GM15510 (cell line): Measurements from ENCODE around the gene GALNT9.

ENCODE experiments used
- POLR2A ChIP-seq: IDR thresholded peaks from 3 replicates; pipeline ENCODE4 v1.6.1; 2011; ENCODE audit warnings: borderline replicate concordance; ENCODE audit not compliant: insufficient read length; ENCODE audit errors: extremely low read depth

GALNT9 gene

GRCh38 chr12:132327336-132328171 lies 1.8 kb downstream of the GALNT9 start:
- no peak for TF ChIP-seq POLR2A

DNA sequence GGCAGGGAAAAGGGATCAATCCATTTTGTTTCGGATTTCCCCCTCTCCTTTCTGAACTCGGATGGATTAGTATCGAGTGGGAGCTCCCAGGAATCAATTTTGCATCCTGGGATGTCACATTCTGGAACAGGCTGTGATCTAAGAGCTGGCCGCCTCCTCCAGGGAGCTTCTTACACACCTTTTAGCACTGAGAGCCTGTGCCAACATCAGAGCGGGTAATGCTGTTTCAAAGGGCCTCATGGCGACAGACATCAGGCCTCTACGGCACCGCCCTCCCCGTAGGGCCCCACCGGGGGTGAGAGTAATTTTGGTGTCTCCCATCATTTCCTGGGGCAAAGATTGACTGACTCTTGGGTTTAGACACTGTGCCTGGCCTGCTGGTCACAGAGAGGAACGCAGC lies 2.7 kb downstream of the GALNT9 start:
- TF ChIP-seq POLR2A = no peak

DNA sequence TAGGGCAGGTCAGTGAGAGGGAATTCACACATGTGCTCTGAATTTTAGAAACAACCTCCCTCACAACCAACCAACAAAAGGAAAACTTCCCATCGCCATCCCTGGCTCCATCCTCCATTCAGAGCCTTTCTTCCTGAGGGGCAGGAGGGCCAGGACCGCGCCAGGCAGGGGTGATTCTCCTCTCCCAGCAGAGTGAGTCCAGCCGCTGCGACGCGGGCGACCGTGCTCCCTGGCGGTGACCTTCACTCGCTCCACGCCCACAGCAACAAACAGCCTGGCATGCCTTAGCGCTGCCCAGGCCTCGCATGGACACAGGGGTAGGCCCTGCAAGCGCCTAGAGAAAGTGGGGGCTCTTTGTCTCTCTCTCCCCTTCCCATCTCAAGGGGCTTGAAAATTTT lies 3.7 kb downstream of the GALNT9 start:
- TF ChIP-seq POLR2A = no peak

- TF ChIP-seq POLR2A = no peak
Observed at GRCh38 chr12:132324841-132325732, 4.3 kb downstream of the GALNT9 start.

DNA sequence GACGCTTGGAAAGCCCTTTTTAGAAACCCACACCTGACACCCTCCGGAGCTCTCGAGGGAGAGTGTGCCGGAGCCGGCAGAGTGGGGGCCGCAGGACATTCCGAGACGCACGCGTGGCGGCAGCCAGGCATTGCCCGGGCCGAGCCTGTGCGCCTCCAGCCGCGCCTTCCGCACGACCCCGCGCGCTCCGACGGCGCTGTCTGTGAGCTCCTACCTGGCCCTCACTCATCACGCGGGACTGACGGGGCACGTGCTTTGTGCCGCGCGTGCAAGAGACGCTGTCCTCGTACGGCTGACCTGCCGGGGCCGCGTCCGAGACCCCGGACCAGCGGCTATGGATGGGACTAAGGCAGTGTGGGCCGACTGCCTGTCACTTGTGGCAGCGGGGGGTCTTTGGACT lies 5.2 kb downstream of the GALNT9 start:
- no peak for TF ChIP-seq POLR2A

DNA sequence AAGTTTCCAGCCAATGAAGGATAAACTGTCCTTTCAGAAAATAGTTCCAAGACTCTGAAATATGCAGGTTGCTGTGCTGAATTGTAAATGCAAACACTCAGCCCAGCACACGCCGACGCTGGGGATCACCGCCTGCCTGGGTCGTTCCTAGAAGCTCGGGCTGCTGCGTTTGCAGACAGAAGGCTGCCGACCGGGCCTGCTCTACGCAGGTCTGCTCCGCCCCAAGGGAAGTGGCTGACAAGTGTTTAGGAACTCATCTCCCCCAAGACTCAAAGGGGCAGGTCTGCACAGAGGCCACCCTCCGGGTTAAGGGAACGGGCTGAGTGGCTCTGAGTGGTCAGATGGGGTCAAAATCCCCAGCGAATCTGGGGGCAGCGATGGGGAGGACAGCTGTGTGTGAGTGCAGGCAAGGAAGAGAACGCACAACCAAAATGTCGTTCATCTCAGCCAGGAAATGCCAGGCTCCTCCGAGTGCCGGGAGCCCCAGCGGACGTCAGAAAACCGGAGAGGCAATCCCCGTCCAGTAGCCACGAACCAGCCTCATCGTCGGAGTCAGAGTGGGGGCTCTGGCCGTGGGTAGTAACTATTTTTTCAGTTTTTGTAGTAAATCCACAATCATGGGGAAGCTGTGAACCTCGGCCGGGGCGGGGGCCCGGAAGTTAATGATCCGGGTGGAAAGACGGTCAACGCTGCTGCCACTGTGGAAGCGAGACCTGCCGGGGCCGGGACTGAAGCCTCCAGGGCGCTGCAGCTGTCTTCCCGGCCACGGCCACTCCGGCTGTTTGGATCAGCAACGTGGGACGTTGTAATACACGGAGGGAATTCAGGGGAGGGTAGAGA lies 6.0 kb downstream of the GALNT9 start:
- no peak for TF ChIP-seq POLR2A

DNA sequence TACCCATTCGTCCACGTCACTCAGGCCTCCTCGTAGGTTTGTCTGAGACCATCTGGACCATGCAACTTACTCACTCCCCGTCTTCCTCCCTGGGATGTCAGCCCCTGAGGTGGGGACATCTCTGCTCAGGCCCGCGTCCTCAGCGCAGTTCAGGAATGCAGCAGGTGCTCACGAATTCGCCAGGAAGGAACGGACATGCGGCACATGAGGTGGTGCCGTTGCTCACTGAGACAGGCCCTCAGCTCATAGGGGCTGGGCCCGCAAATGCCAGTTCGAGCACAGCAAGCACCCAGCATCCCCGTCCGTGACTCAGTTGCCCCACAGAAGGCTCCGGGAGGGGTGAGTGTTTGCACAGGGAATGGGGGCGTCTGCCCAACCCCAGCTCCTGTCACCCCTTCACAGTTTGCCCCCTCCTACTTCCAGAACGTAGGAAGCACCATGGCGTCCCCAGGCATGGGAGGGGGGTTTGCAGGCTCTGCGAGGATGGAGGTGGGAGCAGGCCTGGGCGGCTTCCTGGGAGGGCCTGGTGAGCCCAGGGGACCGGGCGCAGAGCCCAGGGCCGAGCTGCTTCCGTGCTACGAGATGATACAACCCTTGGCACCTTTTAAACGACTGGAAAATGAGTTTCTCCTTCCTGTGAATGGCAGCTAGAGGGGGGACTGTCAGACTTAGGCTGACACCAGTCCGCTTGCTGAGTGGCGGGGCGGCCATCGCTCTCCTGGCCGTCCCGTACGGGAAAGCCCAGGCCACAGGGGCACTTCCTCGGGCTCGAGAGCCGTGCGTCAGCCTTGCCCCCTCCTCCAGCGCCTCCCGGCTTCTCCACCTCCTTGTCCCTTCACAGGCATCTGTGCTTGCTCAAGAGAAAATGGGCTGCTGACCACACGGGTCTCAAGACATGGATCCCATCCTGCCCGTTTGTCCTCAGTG lies 6.9 kb downstream of the GALNT9 start:
- no peak for TF ChIP-seq POLR2A

DNA sequence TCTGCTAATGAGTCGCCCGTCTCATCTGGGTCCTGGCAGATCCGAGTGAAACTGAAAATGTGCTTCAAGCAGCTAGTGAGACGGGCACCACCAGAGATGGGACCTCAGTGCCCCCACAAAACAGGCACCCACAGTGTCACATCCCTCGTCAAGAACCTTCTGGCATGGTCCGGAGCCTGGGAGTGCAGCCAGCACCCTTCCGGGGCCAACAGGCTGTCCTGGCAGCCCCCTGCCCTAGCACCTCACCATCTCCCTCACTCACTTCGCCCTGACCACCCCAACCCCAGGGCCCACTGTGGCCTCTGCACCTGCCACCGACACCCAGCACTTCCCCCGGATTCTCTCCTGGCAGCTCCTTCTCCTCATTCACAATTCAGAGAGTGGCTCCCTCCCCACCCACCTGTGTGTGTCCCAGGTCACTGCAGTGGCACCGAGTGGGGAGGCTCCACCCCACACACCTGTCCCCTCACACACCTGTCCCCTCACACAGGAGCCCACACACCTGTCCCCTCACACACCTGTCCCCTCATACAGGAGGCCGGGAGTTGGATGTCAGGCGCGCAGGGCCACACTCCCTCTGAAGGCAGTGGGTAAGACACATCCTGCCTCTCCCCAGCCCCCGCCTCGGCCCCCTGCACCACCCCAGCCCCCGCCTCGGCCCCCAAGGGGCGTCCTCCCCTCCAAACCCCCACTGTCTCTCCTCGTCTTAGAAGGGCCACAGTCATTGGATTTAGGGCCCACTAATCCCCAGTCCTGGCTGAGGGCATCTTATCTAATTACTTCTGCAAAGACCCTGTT lies 7.9 kb downstream of the GALNT9 start:
- no peak for TF ChIP-seq POLR2A

DNA sequence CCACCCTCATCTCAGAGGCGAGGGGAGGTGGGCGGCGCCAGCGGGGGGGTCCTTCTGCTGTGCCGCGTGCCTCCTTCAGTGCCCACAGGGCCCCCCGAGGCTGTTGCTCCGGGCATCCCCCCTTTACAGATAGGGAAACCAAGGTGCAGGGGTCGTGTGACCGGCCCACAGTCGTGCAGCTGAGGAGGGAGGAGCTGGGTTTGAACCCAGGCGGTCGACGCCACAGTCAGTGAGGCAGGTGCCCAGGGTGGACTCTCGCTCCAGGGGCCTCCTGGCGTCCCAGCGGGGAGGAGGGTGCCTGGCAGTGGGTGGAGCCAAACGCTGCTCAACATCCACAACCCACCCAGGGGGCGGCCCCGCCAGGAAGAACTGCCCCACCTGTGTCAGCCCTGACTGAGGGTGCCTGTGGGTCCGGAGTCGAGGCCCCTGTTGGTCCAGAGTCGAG lies 8.6 kb downstream of the GALNT9 start:
- no peak for TF ChIP-seq POLR2A

GRCh38 chr12:132319991-132320570 lies 9.3 kb downstream of the GALNT9 start:
- no peak for TF ChIP-seq POLR2A

GRCh38 chr12:132319359-132319950 lies 9.9 kb downstream of the GALNT9 start:
- TF ChIP-seq POLR2A = no peak

- no peak for TF ChIP-seq POLR2A
Observed at GRCh38 chr12:132318618-132319033, 10.8 kb downstream of the GALNT9 start.
